ENCODE results near the gene BGLAP.
A peak's percentile ranks its signal among the peaks of the same experiment; 100 is the strongest.
"Not testable (repeated sequence)": the region's sequence is repeated elsewhere in the genome, so short reads cannot be mapped to it uniquely, and the experiment has no call there.

BGLAP gene

DNA sequence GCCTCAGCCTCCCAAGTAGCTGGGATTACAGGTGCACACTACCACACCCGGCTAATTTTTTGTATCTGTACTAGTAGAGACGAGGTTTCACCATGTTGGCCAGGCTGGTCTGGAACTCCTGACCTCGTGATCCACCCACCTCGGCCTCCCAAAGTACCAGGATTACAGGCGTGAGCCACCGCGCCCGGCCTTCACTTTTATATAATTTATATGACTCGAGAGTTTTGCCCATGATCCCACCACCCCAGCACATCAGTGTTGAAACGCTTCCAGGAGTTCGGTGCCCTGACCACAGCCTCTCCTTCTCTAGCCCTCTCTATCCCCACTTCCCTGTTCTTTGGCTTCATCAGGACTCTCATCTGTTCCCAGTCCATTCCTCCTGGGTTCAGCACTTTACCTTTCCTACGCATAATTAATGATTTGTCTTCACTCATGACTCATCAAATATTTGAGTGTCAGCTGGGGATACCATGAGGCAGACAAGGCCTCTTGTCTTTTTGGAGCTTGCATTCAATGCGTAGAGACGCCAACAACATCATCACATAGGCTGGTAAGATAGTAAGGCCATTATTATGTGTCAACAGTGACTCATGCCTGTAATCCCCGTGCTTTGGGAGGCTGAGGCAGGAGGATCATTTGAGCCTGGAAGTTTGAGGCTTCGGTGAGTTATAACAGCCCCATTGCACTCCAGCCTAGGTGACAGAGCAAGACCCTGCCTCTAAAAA, 27.8 kb upstream of the BGLAP start:
- peaks cover 11% of the 10 kb centered on the region for H3K4me1 Mint-ChIP-seq
- H3K36me3 Mint-ChIP-seq: peaks cover 5% of the 10 kb centered on the region
- no peaks in the 10 kb centered on the region for H3K27me3 Mint-ChIP-seq

DNA sequence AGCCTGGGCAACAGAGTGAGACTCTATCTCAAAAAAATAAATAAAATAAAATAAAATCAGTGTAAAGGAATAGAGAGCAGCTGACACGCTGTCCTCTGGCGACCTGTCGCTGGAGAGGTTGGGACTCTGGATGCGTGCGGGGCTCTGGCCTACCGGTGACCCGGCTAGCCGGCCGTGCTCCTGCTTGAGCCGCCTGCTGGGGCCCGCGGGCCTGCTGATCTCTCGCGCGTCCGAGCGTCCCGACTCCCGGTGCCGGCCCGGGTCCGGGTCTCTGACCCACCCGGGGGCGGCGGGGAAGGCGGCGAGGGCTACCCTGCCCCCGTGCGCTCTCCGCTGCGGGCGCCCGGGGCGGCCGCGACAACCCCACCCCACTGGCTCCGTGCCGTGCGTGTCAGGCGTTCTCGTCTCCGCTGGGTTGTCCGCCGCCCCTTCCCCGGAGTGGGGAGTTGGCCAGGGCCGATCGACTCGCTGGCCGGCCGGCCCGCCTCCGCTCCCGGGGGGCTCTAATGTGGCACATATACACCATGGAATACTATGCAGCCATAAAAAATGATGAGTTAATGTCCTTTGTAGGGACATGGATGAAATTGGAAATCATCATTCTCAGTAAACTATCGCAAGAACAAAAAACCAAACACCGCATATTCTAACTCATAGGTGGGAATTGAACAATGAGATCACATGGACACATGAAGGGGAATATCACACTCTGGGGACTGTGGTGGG, 25.5 kb upstream of the BGLAP start:
- not testable (repeated sequence) for DNase-seq (ENCODE audit: low spot score in 2 of 2); H3K27me3 Mint-ChIP-seq; H3K4me3 Mint-ChIP-seq; H3K27ac Mint-ChIP-seq; H3K9me3 Mint-ChIP-seq; ATAC-seq (ENCODE audit: low read depth)
- Mint-ChIP-seq H3K36me3 (peaks cover 15% of the 10 kb centered on the region), H3K4me1 (peaks cover 18% of the 10 kb centered on the region)

More for the DNA sequence above, 27.8 kb upstream of the BGLAP start:
- peak overlapping the region; percentile 50 for H3K27ac Mint-ChIP-seq
- DNase-seq (ENCODE audit: low spot score in 2 of 2): no peak
- no peaks in the 10 kb centered on the region for H3K9me3 Mint-ChIP-seq
- ATAC-seq (ENCODE audit: low read depth): no peak
- H3K4me3 Mint-ChIP-seq: peak overlapping the region; percentile 82

DNA sequence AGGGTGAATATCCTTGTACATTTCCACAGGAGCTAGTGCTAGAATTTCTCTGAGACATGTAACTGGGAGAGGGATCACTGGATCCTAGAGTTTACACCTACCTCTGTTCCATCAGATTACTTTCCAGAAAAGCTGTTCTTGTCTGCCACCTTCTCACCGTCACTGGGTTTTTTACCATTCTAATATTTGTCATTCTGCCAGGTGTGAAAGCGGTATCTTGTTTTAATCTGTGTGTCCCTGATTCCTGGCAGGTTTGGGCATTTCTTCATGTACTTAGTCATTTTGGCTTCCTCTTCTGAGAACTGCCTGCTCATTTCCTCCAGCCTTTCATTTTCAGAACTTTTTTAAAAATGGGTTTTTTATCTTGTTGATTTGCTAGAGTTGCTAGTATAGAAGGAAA, 24.1 kb upstream of the BGLAP start:
- DNase-seq (ENCODE audit: low spot score in 2 of 2): no peak
- Mint-ChIP-seq H3K4me3 (no peak overlapping the region), H3K4me1 (peaks cover 19% of the 10 kb centered on the region), H3K9me3 (no peaks in the 10 kb centered on the region), H3K27me3 (no peaks in the 10 kb centered on the region), H3K27ac (no peak overlapping the region), H3K36me3 (peaks cover 21% of the 10 kb centered on the region)
- ATAC-seq (ENCODE audit: low read depth): no peak

DNA sequence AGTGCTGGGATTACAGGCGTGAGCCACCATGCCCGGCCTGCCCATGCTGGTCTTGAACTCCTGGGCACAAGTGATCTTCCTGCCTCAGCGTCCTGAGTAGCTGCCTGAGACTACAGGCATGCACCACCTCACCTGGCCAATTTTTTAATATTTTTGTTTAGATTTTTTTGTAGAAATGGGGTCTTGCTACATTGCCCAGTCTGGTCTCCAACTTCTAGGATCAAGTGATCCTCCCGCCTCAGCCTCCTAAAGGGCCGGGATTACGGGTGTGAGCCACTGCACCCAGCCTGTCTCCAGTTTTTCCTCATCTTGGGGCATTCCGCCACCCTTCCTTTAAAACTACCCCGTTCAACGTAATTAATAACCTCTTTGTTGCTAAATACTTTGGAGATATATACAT, 21.8 kb upstream of the BGLAP start:
- peaks cover 27% of the 10 kb centered on the region for H3K36me3 Mint-ChIP-seq
- no peak overlapping the region for H3K27ac Mint-ChIP-seq
- H3K27me3 Mint-ChIP-seq: no peaks in the 10 kb centered on the region
- DNase-seq (ENCODE audit: low spot score in 2 of 2) (no peak), ATAC-seq (ENCODE audit: low read depth) (no peak)
- no peaks in the 10 kb centered on the region for H3K9me3 Mint-ChIP-seq
- H3K4me1 Mint-ChIP-seq: peaks cover 16% of the 10 kb centered on the region
- H3K4me3 Mint-ChIP-seq: no peak overlapping the region

DNA sequence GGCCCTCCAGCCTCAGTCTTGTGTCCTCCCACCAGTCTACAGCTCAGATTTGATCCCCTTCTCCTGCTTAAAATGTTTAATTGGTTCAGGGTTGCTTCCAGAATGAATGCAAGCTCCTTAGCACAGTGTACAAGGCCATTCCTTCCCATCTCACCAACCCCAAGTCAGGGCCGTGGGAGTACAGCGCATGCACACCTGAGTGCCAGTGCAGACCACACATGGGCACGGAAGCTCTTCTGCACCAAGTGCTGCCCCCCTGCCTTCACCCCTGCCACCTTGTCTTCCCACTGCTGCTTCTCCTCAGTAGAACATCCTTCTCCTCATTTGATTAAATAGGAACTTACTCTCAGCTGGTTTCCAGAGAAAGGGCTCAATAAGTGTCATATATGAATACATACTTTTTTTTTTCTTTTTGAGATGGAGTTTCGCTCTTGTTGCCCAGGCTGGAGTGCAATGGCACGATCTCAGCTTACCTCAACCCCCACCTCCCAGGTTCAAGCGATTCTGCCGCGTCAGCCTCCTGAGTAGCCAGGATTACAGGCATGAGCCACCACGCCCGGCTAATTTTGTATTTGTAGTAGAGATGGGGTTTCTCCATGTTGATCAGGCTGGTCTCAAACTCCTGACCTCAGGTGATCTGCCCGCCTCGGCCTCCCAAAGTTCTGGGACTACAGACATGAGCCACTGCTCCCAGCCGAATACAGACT, 19.8 kb upstream of the BGLAP start:
- Mint-ChIP-seq H3K36me3 (peaks cover 34% of the 10 kb centered on the region), H3K4me1 (peaks cover 18% of the 10 kb centered on the region), H3K27me3 (no peaks in the 10 kb centered on the region), H3K4me3 (no peak overlapping the region), H3K9me3 (no peaks in the 10 kb centered on the region), H3K27ac (no peak overlapping the region)
- DNase-seq (ENCODE audit: low spot score in 2 of 2): no peak
- ATAC-seq (ENCODE audit: low read depth): no peak

DNA sequence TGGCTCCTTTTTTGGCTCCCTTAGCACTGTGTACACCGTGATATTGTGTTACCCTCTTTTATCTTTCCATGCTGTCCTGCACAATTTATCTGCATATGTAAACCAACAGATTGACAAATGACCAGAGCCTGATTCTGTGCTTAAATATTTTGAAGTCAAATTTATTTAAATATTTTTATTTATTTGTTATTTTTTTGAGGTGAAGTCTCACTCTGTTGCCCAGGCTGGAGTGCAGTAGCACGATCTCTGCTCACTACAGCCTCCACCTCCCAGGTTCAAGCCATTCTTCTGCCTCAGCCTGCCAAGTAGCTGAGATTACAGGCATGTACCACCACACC, 16.3 kb upstream of the BGLAP start:
- peaks cover 43% of the 10 kb centered on the region for H3K36me3 Mint-ChIP-seq
- no peaks in the 10 kb centered on the region for H3K9me3 Mint-ChIP-seq
- no peaks in the 10 kb centered on the region for H3K27me3 Mint-ChIP-seq
- DNase-seq (ENCODE audit: low spot score in 2 of 2): no peak
- peaks cover 10% of the 10 kb centered on the region for H3K4me1 Mint-ChIP-seq
- H3K27ac Mint-ChIP-seq: no peak overlapping the region
- no peak overlapping the region for H3K4me3 Mint-ChIP-seq
- ATAC-seq (ENCODE audit: low read depth): no peak

DNA sequence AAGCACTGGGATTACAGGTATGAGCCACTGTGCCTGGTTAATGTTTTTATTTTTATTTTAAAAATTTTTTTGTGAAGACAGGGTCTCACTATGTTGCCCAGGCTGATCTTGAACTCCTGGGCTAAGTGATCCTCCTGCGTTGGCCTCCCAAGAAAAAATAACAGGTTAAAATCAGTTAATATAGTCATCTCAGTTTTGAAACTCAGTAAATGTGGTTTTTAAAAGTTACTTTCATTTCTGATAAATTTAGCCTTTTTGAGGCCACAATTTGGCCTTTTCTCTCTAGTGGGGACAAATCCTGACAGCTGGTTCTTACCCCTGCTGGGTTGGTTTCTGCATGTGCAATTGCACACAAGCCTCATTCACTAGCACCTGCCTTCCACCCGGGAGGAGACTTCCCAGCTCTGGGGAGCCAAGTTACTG, 15.9 kb upstream of the BGLAP start:
- no peak overlapping the region for H3K27ac Mint-ChIP-seq
- peaks cover 40% of the 10 kb centered on the region for H3K36me3 Mint-ChIP-seq
- no peak for DNase-seq (ENCODE audit: low spot score in 2 of 2)
- no peaks in the 10 kb centered on the region for H3K9me3 Mint-ChIP-seq
- H3K4me3 Mint-ChIP-seq: no peak overlapping the region
- peaks cover 9% of the 10 kb centered on the region for H3K4me1 Mint-ChIP-seq
- no peak for ATAC-seq (ENCODE audit: low read depth)
- H3K27me3 Mint-ChIP-seq: no peaks in the 10 kb centered on the region

DNA sequence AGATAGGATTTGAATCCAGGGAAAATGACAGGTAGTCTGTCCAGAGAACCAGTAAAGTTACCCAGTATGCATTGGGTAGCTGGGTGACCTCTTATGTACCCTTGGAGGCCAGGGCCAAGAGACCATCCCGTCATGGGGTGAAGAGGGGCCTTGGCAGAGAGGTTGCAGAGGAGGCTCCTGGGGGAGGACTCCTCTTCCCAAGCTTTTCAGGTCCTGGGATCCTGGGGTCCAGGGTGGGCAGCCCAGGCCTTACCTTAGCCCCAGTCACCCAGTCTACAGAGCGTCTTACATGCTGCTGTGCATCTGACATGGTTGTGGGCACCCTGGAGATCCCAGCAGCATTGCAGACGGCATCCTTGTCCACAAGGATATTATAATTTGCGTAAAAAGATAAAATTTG, 15.2 kb upstream of the BGLAP start:
- Mint-ChIP-seq H3K27ac (no peak overlapping the region), H3K4me1 (peaks cover 5% of the 10 kb centered on the region), H3K9me3 (no peaks in the 10 kb centered on the region), H3K4me3 (no peak overlapping the region), H3K27me3 (no peaks in the 10 kb centered on the region), H3K36me3 (peaks cover 33% of the 10 kb centered on the region)
- DNase-seq (ENCODE audit: low spot score in 2 of 2): no peak
- no peak for ATAC-seq (ENCODE audit: low read depth)

DNA sequence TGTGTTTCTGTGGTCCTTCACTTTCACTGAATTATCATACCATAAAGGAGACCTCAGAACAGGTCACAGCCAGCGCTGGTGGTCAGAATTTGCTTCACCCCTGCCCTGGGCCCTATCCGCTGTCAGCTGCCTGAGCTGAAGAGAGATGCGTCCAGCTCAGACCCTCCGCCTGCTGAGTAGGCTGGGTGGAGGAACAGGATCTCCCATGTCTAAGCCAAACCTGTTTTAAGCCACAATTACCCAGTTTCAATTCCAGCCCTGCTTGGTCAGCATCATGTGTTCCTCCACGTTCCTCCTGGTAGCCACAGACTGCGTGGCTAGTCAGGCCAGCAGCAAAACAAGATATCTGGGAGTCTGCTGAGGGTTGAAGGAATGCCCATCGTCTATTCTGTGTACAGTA, 13.5 kb upstream of the BGLAP start:
- Mint-ChIP-seq H3K9me3 (no peaks in the 10 kb centered on the region), H3K4me1 (peaks cover 3% of the 10 kb centered on the region), H3K27me3 (no peaks in the 10 kb centered on the region), H3K27ac (no peak overlapping the region), H3K4me3 (no peak overlapping the region), H3K36me3 (peaks cover 24% of the 10 kb centered on the region)
- ATAC-seq (ENCODE audit: low read depth) (no peak), DNase-seq (ENCODE audit: low spot score in 2 of 2) (no peak)

DNA sequence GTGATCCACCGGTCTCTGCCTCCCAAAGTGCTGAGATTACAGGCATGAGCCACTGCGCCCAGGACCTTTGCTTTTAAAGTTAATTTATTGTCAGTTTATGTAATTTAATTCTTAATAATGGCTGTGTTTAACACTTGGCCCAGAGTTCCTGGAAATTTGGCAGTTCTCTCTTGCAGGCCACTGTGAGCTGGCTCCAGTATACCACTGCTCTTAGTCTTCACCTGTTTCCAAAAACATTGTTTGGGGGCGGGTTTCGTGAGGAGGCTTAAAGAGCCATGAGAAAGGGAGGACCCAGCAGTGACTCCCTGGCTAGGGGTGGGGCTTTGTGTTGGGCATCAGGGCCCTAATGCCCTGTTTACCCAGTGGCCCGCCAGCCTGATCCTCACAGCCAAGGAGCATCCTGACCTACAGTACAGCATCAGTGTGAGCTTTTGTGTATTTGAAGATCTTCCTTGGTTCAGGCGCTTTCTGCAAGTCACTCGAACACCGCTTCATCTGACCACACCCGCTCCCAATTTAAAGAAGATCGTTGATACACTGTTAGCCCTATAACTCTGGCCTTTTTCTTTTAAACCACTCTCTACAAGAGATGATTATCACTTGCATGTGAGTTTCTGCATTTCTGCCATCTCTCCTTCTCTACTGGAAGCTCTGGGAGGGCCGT, 12.0 kb upstream of the BGLAP start:
- Mint-ChIP-seq H3K9me3 (no peaks in the 10 kb centered on the region), H3K36me3 (peaks cover 26% of the 10 kb centered on the region), H3K27me3 (no peaks in the 10 kb centered on the region), H3K27ac (no peak overlapping the region), H3K4me3 (no peak overlapping the region), H3K4me1 (peaks cover 3% of the 10 kb centered on the region)
- ATAC-seq (ENCODE audit: low read depth) (no peak), DNase-seq (ENCODE audit: low spot score in 2 of 2) (no peak)

DNA sequence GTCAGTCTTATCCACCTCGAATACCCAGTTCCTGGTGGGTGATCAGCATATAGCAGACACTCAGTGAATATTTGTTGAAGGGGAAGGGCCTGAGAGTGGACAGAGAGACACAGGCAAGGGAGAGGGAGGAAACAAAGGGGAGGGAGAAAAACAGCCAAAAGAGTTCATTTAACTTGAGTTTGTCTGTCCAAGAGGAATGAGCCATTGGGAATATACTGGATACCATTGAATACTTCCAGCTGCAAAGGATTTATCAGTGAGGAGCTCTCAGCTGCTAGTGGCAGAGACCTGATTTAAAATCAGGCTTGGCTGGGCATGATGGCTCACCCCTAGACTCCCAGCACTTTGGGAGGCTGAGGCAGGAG, 11.5 kb upstream of the BGLAP start:
- Mint-ChIP-seq H3K27ac (no peak overlapping the region), H3K4me3 (no peak overlapping the region), H3K27me3 (no peaks in the 10 kb centered on the region), H3K9me3 (no peaks in the 10 kb centered on the region), H3K36me3 (peaks cover 24% of the 10 kb centered on the region), H3K4me1 (peaks cover under 1% of the 10 kb centered on the region)
- ATAC-seq (ENCODE audit: low read depth) (no peak), DNase-seq (ENCODE audit: low spot score in 2 of 2) (no peak)

DNA sequence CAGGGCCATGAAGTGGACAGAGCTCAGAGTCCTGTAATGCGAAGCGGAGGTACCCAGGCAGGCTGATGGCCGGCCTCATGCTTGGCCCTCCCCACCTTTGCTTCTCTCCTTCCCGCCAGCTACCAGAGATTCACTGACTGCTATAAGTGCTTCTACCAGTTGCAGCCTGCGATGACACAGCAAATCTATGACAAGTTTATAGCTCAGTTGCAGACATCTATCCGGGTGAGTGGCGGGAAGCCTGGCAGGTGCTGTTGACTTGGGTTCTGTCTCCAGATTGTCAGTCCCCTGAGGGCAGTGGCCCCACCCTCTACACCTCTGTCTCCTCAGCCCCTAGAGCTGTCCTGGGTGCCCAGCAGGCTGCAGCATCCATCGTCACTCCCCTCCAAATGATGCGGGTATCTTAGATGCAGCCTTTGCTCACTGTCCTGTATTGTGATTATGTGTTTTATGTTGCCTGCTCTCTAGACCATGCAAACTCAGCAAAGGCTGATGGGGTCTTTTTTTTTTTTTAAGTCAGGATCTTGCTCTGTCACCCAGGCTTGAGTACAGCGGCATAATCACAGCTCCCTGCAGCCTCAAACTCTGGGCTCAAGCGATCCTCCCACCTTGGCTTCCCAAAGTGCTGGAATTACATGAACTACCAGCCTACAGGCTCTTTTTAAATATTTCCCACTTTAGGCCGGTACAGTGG, 9.6 kb upstream of the BGLAP start:
- no peak for DNase-seq (ENCODE audit: low spot score in 2 of 2)
- H3K4me3 Mint-ChIP-seq: no peak overlapping the region
- H3K27ac Mint-ChIP-seq: no peak overlapping the region
- H3K36me3 Mint-ChIP-seq: peaks cover 31% of the 10 kb centered on the region
- no peak for ATAC-seq (ENCODE audit: low read depth)
- H3K27me3 Mint-ChIP-seq: no peaks in the 10 kb centered on the region
- no peaks in the 10 kb centered on the region for H3K9me3 Mint-ChIP-seq
- no peaks in the 10 kb centered on the region for H3K4me1 Mint-ChIP-seq

DNA sequence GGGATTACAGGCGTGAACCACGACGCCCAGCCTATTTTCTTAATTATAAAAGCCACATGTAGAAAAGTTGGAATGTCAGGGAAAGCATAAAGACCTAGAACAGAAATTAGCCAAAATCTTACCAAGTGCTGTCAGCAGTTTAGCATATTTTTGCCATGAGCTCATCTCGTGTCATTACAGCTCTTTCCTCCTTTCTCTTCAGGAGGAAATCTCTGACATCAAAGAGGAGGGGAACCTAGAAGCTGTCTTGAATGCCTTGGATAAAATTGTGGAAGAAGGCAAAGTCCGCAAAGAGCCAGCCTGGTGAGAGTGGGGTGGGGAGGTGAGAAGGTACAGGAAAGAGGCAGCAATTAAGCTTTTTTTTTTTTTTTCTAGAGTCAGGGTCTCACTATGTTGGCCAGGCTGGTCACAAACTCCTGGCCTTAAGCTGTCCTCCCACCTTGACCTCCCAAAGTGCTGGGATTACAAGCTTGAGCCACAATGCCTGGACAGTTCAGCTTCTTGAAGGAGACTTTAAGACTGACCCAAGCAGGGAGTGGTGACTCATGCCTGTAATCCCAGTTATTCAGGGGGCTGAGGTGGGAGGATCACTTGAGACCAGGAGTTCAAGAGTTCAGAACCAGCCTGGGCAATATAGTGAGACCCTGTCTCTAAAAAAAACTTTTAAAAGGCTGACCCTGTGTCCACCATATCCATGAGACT, 8.4 kb upstream of the BGLAP start:
- H3K4me3 Mint-ChIP-seq: no peak overlapping the region
- DNase-seq (ENCODE audit: low spot score in 2 of 2): no peak
- H3K36me3 Mint-ChIP-seq: peaks cover 29% of the 10 kb centered on the region
- ATAC-seq (ENCODE audit: low read depth): no peak
- H3K27me3 Mint-ChIP-seq: no peaks in the 10 kb centered on the region
- no peaks in the 10 kb centered on the region for H3K4me1 Mint-ChIP-seq
- H3K27ac Mint-ChIP-seq: no peak overlapping the region
- H3K9me3 Mint-ChIP-seq: no peaks in the 10 kb centered on the region
